ENCODE measurements around the gene SCLY.

The SCLY gene

DNA sequence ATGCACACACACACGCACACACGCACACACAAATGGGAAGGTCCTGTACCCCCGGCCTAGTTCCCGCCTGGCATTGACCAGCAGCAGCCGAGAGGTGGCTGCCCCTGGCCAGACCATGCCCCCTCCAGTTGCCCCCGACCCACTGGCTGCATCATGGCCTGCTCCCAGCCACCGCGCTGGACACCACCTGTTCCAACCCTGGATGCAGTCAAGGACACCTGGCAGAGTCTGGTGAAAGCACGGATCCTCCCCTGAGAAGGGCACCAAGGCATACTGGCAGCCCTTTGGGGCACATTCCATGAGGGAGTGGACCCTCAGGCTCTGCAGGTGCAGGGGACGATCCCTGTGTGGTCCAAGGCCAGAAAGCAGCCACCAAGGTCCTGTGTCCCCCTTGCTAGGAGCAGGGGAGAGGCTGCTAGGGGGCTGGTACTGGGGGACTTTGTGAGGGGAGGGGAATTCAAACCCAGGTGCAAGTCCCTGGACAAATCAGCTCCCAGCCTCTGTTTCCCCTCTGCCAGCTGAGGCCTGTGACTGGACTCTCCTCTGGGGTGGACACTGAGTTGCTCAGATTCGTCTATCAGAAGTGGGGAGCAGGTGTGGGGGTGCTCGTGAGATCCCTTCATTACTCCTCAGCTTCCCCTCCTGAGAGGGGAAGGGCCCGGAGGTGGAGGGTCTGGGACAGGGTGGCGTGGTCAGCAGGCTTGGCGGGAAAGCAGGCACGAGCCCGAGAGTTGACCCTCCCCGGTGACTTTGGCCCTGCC is 42.8 kb downstream of the SCLY start:
- ATAC-seq, result no peak

DNA sequence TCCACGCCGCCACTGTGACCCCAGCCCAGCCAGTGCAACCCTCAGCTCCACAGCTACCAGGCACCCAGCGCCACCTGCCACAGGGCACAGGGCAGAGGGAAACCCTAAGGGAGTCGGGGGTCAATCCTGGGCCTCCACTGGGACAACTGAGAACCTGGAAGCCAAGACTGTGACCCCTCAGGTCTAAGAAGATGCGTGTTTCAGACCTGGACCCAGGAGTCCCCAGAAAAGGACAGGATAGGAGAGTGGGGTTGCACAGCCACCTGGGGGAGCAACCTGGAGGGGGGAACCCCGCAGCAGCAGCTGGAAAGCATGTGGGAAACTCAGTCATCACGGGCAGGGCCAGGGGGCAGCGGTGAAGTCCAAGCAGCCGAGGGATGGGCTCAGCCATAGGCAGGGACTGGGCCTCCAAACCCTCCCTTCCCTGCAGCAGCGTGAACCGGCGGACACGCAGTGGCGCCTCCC is 43.5 kb downstream of the SCLY start:
- no peak for ATAC-seq
- TF ChIP-seq GLIS3 (CRISPR knock-in tag; IDR thresholded peaks at IDR 0.05), result no peak
- TF ChIP-seq SNAI2 (CRISPR knock-in tag; IDR thresholded peaks at IDR 0.05), result no peak
- TF ChIP-seq, protein P1, sequence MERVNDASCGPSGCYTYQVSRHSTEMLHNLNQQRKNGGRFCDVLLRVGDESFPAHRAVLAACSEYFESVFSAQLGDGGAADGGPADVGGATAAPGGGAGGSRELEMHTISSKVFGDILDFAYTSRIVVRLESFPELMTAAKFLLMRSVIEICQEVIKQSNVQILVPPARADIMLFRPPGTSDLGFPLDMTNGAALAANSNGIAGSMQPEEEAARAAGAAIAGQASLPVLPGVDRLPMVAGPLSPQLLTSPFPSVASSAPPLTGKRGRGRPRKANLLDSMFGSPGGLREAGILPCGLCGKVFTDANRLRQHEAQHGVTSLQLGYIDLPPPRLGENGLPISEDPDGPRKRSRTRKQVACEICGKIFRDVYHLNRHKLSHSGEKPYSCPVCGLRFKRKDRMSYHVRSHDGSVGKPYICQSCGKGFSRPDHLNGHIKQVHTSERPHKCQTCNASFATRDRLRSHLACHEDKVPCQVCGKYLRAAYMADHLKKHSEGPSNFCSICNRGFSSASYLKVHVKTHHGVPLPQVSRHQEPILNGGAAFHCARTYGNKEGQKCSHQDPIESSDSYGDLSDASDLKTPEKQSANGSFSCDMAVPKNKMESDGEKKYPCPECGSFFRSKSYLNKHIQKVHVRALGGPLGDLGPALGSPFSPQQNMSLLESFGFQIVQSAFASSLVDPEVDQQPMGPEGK (CRISPR knock-in tag; IDR thresholded peaks at IDR 0.05; ENCODE audit: borderline replicate concordance), result no peak
- TF ChIP-seq, protein P2, sequence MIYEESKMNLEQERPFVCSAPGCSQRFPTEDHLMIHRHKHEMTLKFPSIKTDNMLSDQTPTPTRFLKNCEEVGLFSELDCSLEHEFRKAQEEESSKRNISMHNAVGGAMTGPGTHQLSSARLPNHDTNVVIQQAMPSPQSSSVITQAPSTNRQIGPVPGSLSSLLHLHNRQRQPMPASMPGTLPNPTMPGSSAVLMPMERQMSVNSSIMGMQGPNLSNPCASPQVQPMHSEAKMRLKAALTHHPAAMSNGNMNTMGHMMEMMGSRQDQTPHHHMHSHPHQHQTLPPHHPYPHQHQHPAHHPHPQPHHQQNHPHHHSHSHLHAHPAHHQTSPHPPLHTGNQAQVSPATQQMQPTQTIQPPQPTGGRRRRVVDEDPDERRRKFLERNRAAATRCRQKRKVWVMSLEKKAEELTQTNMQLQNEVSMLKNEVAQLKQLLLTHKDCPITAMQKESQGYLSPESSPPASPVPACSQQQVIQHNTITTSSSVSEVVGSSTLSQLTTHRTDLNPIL (CRISPR knock-in tag; IDR thresholded peaks at IDR 0.05; ENCODE audit: low read depth), result no peak
- TF ChIP-seq, protein P3, sequence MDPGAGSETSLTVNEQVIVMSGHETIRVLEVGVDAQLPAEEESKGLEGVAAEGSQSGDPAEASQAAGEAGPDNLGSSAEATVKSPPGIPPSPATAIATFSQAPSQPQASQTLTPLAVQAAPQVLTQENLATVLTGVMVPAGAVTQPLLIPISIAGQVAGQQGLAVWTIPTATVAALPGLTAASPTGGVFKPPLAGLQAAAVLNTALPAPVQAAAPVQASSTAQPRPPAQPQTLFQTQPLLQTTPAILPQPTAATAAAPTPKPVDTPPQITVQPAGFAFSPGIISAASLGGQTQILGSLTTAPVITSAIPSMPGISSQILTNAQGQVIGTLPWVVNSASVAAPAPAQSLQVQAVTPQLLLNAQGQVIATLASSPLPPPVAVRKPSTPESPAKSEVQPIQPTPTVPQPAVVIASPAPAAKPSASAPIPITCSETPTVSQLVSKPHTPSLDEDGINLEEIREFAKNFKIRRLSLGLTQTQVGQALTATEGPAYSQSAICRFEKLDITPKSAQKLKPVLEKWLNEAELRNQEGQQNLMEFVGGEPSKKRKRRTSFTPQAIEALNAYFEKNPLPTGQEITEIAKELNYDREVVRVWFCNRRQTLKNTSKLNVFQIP (CRISPR knock-in tag; IDR thresholded peaks at IDR 0.05; ENCODE audit: borderline replicate concordance, low read depth), result no peak
- no peak for TF ChIP-seq OSR1 (CRISPR knock-in tag; IDR thresholded peaks at IDR 0.05)
- TF ChIP-seq, protein P4, sequence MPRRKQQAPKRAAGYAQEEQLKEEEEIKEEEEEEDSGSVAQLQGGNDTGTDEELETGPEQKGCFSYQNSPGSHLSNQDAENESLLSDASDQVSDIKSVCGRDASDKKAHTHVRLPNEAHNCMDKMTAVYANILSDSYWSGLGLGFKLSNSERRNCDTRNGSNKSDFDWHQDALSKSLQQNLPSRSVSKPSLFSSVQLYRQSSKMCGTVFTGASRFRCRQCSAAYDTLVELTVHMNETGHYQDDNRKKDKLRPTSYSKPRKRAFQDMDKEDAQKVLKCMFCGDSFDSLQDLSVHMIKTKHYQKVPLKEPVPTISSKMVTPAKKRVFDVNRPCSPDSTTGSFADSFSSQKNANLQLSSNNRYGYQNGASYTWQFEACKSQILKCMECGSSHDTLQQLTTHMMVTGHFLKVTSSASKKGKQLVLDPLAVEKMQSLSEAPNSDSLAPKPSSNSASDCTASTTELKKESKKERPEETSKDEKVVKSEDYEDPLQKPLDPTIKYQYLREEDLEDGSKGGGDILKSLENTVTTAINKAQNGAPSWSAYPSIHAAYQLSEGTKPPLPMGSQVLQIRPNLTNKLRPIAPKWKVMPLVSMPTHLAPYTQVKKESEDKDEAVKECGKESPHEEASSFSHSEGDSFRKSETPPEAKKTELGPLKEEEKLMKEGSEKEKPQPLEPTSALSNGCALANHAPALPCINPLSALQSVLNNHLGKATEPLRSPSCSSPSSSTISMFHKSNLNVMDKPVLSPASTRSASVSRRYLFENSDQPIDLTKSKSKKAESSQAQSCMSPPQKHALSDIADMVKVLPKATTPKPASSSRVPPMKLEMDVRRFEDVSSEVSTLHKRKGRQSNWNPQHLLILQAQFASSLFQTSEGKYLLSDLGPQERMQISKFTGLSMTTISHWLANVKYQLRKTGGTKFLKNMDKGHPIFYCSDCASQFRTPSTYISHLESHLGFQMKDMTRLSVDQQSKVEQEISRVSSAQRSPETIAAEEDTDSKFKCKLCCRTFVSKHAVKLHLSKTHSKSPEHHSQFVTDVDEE (CRISPR knock-in tag; IDR thresholded peaks at IDR 0.05), result no peak
- TF ChIP-seq BACH2 (CRISPR knock-in tag; IDR thresholded peaks at IDR 0.05; ENCODE audit: borderline replicate concordance), result no peak
- TF ChIP-seq ZFP3 (CRISPR knock-in tag; IDR thresholded peaks at IDR 0.05), result no peak
- no peak for TF ChIP-seq ARNTL (CRISPR knock-in tag; IDR thresholded peaks at IDR 0.05; ENCODE audit: borderline replicate concordance, low read depth)
- TF ChIP-seq TCF4 (CRISPR knock-in tag; IDR thresholded peaks at IDR 0.05; ENCODE audit: borderline replicate concordance), result no peak

More for the DNA sequence above, 42.8 kb downstream of the SCLY start:
- TF ChIP-seq, protein P2 (CRISPR knock-in tag; IDR thresholded peaks at IDR 0.05; ENCODE audit: low read depth), result no peak
- TF ChIP-seq ISL1 (CRISPR knock-in tag; IDR thresholded peaks at IDR 0.05), result no peak
- no peak for TF ChIP-seq TCF4 (CRISPR knock-in tag; IDR thresholded peaks at IDR 0.05; ENCODE audit: borderline replicate concordance)
- TF ChIP-seq, protein P3 (CRISPR knock-in tag; IDR thresholded peaks at IDR 0.05; ENCODE audit: borderline replicate concordance, low read depth), result no peak
- TF ChIP-seq ZNF565 (CRISPR knock-in tag; conservative IDR thresholded peaks at IDR 0.05; ENCODE audit: low read depth), result no peak
- TF ChIP-seq PPARA (CRISPR knock-in tag; IDR thresholded peaks at IDR 0.05; ENCODE audit: borderline replicate concordance), result no peak
- no peak for TF ChIP-seq SNAI2 (CRISPR knock-in tag; IDR thresholded peaks at IDR 0.05)
- TF ChIP-seq ZNF8 (CRISPR knock-in tag; IDR thresholded peaks at IDR 0.05), result no peak
- no peak for TF ChIP-seq ESRRG (CRISPR knock-in tag; IDR thresholded peaks at IDR 0.05)
- TF ChIP-seq, protein P4 (CRISPR knock-in tag; IDR thresholded peaks at IDR 0.05), result no peak
- TF ChIP-seq ZNF70 (CRISPR knock-in tag; IDR thresholded peaks at IDR 0.05), result no peak
- no peak for TF ChIP-seq TOX (CRISPR knock-in tag; IDR thresholded peaks at IDR 0.05; ENCODE audit: borderline replicate concordance)
- TF ChIP-seq ZFP30 (CRISPR knock-in tag; IDR thresholded peaks at IDR 0.05), result no peak
- TF ChIP-seq ARNTL (CRISPR knock-in tag; IDR thresholded peaks at IDR 0.05; ENCODE audit: borderline replicate concordance, low read depth), result no peak
- TF ChIP-seq, protein P5, sequence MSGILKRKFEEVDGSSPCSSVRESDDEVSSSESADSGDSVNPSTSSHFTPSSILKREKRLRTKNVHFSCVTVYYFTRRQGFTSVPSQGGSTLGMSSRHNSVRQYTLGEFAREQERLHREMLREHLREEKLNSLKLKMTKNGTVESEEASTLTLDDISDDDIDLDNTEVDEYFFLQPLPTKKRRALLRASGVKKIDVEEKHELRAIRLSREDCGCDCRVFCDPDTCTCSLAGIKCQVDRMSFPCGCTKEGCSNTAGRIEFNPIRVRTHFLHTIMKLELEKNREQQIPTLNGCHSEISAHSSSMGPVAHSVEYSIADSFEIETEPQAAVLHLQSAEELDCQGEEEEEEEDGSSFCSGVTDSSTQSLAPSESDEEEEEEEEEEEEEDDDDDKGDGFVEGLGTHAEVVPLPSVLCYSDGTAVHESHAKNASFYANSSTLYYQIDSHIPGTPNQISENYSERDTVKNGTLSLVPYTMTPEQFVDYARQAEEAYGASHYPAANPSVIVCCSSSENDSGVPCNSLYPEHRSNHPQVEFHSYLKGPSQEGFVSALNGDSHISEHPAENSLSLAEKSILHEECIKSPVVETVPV (CRISPR knock-in tag; IDR thresholded peaks at IDR 0.05), result no peak
- TF ChIP-seq BACH2 (CRISPR knock-in tag; IDR thresholded peaks at IDR 0.05; ENCODE audit: borderline replicate concordance), result no peak

Measured in SK-N-SH treated with all-trans-retinoic acid at 6 μM for 48 hours (cell line).